Hepatocyte (in vitro differentiated cells): ENCODE results near the gene CAVIN1.

Source experiments
- EZH2 ChIP-seq: fragments of 200-600 bp; sonication (generic); IDR thresholded peaks from 2 replicates; pipeline ENCODE4 v1.6.1; 2016; ENCODE audit warnings: antibody characterized with exemption, mild to moderate bottlenecking, borderline replicate concordance
- EZH2phosphoT487 ChIP-seq: fragments of 200-600 bp; sonication (generic); IDR thresholded peaks from one replicate; pipeline ENCODE4 v1.6.1; 2018; ENCODE audit warnings: antibody characterized with exemption, mild to moderate bottlenecking, low read depth, moderate library complexity; ENCODE audit not compliant: unreplicated experiment, severe bottlenecking
- TF ChIP-seq, protein P1 (sequence below): fragments of 200-600 bp; sonication (generic); IDR thresholded peaks from 2 replicates; pipeline ENCODE4 v1.5.1; 2016; ENCODE audit warnings: antibody characterized with exemption, mild to moderate bottlenecking; ENCODE audit not compliant: poor library complexity

DNA sequence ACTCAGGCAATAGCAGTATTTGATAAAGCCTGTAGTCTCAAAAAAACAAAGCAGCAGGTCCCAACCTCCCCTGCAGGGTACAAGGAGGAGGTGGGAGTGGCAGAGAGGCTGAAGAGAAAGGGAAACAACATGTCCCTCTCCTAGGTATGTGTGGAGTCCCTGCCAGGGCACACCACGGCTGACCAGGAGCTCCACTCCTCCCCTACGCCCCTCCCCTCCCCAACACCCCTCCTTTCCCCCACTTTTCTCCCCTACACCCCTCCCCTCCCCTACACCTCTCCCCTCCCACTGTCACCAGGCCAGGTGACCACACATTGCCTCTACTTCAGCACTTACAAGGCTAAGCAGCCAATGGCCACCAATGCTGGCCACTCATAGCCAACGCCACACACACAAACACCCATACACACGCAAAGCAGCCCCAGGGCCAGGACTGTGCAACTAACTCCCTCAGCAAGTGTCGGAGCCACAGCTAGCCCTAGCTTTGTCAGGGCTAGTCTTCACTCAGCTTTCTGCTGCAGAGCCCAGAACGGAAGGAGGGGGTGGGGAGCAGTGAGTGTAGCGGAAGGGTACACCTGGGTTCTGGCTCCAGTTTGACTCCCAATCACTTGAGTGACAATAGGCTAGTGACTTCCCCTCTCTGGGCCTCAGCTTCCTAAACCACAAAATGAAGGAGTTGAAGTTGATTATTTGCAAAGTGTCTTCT, 8.2 kb downstream of the CAVIN1 start:
- TF ChIP-seq EZH2 (no peak), EZH2phosphoT487 (no peak)
- TF ChIP-seq, protein P1, sequence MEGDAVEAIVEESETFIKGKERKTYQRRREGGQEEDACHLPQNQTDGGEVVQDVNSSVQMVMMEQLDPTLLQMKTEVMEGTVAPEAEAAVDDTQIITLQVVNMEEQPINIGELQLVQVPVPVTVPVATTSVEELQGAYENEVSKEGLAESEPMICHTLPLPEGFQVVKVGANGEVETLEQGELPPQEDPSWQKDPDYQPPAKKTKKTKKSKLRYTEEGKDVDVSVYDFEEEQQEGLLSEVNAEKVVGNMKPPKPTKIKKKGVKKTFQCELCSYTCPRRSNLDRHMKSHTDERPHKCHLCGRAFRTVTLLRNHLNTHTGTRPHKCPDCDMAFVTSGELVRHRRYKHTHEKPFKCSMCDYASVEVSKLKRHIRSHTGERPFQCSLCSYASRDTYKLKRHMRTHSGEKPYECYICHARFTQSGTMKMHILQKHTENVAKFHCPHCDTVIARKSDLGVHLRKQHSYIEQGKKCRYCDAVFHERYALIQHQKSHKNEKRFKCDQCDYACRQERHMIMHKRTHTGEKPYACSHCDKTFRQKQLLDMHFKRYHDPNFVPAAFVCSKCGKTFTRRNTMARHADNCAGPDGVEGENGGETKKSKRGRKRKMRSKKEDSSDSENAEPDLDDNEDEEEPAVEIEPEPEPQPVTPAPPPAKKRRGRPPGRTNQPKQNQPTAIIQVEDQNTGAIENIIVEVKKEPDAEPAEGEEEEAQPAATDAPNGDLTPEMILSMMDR, result no peak
